Lung (tissue), 12 donors: ENCODE results near the gene GAB2. TPM values are rescaled to one million over a fixed set of nuclear protein-coding genes. Genes with fewer than 3 reads are reported as not detected.

Source experiments
- ATAC-seq: fragments of 200-7000 bp; cut with Tn5 transposase; one replicate; pipeline ENCODE4 v1.9.1; 2020; ENCODE audit warnings: moderate number of reproducible peaks; ENCODE audit not compliant: insufficient read depth, low FRiP score
- DNase-seq, 3 donors: peaks; one replicate each; pipeline ENCODE4 v3.0.0-alpha.2; 2013 to 2017
- H3K27ac ChIP-seq, 2 donors: one replicate each; pipeline ENCODE4 v1.5.1; 2013; ENCODE audit warnings: mild to moderate bottlenecking in 2 of 2, moderate library complexity in 2 of 2, control low read depth in 1 of 2, inconsistent platforms in 1 of 2, low read depth in 1 of 2, low read length in 1 of 2
- H3K27me3 ChIP-seq, 3 donors: one replicate each; pipeline ENCODE4 v1.5.1; 2013; ENCODE audit warnings: low read length in 2 of 3; ENCODE audit not compliant: control insufficient read depth in 3 of 3, insufficient read depth in 3 of 3
- H3K36me3 ChIP-seq, 4 donors: one replicate each; pipeline ENCODE4 v1.5.1; 2013; ENCODE audit warnings: low read length in 4 of 4, mild to moderate bottlenecking in 1 of 4, moderate library complexity in 1 of 4; ENCODE audit not compliant: control insufficient read depth in 4 of 4, insufficient read depth in 4 of 4
- H3K4me1 ChIP-seq, 5 donors: one replicate each; pipeline ENCODE4 v1.5.1; 2013; ENCODE audit warnings: low read length in 5 of 5, mild to moderate bottlenecking in 2 of 5, moderate library complexity in 1 of 5; ENCODE audit not compliant: control insufficient read depth in 5 of 5, insufficient read depth in 5 of 5
- H3K4me3 ChIP-seq: one replicate; pipeline ENCODE4 v1.5.1; 2013; ENCODE audit warnings: mild to moderate bottlenecking, control low read depth, moderate library complexity
- H3K9ac ChIP-seq, 2 donors: one replicate each; pipeline ENCODE4 v1.5.1; 2013; ENCODE audit warnings: low read length in 2 of 2, control low read depth in 1 of 2; ENCODE audit not compliant: insufficient read depth in 1 of 2
- H3K9me3 ChIP-seq, 4 donors: one replicate each; pipeline ENCODE4 v1.5.1; 2013; ENCODE audit warnings: low read length in 3 of 4, mild to moderate bottlenecking in 1 of 4, moderate library complexity in 1 of 4; ENCODE audit not compliant: control insufficient read depth in 4 of 4, insufficient read depth in 3 of 4
- WGBS, 2 donors: extraction: QIAGEN DNeasy Blood & Tissue Kit; methylation state at CpG; one replicate each; pipeline ENCODE4 v1.1.7; 2013; 5-methylcytosine and 5-hydroxymethylcytosine counted together
- polyA plus RNA-seq, 2 donors: library from polyadenylated mRNA; stranded (reverse); fragments of 200-250 nt; gene quantifications; one replicate each; pipeline ENCODE4 v1.2.1, GENCODE V29; 2013
- total RNA-seq, 2 donors: library from RNA; depleted of rRNA in 1 of 2; stranded (reverse); fragments of >200 nt in 1 of 2; gene quantifications; one replicate each; pipeline ENCODE4 v1.2.1, GENCODE V29; 2014 to 2021
- TF ChIP-seq, protein P1 (sequence below): IDR thresholded peaks from 2 replicates; pipeline ENCODE4 v1.5.1; 2012; ENCODE audit warnings: mild to moderate bottlenecking; ENCODE audit errors: control extremely low read depth, extremely low read depth
- donor health status: control.
- donor health status: control.
- donor health status: Bipolar disorder and iron deficiency.
- donor health status: healthy.
- donor health status: DM: yes; HTN: yes; CAD: no.

The GAB2 gene
- total and polyA plus RNA-seq, 4 donors, result 17.8 to 47.9 (median 23.1) TPM

DNA sequence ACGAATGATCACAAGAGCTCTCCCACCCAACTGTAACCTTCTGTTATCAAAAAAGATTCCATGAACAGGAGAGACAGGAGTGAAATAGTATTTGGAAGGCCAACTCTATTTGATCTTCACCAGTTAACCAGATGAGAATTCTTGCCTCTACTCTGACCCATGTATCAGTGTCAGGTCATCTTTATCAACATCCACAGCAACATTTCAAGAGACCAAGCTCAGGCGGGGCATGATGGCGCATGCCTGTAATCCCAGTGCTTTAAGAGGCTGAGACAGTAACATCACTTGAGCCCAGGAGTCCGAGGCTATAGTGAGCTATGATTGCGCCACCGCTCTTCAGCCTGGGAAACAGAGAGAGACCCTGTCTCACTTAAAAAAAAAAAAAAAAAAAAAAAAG, 62.3 kb downstream of the GAB2 start:
- ATAC-seq (no peak), DNase-seq (no peak)
- no peaks in the 10 kb centered on the region for H3K36me3 ChIP-seq
- H3K27me3 ChIP-seq, result no peaks in the 10 kb centered on the region
- H3K4me3 ChIP-seq, result no peak overlapping the region
- 80 to 90% methylated on average over 6 of the region's 6 CpGs for WGBS, 2 donors
- peaks cover 9 to 21% (median 11%) of the 10 kb centered on the region in 5 donors for H3K4me1 ChIP-seq
- TF ChIP-seq, protein P1, sequence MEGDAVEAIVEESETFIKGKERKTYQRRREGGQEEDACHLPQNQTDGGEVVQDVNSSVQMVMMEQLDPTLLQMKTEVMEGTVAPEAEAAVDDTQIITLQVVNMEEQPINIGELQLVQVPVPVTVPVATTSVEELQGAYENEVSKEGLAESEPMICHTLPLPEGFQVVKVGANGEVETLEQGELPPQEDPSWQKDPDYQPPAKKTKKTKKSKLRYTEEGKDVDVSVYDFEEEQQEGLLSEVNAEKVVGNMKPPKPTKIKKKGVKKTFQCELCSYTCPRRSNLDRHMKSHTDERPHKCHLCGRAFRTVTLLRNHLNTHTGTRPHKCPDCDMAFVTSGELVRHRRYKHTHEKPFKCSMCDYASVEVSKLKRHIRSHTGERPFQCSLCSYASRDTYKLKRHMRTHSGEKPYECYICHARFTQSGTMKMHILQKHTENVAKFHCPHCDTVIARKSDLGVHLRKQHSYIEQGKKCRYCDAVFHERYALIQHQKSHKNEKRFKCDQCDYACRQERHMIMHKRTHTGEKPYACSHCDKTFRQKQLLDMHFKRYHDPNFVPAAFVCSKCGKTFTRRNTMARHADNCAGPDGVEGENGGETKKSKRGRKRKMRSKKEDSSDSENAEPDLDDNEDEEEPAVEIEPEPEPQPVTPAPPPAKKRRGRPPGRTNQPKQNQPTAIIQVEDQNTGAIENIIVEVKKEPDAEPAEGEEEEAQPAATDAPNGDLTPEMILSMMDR, result no peak
- H3K9ac ChIP-seq, result no peak overlapping the region
- H3K27ac ChIP-seq, result no peak overlapping the region
- no peaks in the 10 kb centered on the region for H3K9me3 ChIP-seq

DNA sequence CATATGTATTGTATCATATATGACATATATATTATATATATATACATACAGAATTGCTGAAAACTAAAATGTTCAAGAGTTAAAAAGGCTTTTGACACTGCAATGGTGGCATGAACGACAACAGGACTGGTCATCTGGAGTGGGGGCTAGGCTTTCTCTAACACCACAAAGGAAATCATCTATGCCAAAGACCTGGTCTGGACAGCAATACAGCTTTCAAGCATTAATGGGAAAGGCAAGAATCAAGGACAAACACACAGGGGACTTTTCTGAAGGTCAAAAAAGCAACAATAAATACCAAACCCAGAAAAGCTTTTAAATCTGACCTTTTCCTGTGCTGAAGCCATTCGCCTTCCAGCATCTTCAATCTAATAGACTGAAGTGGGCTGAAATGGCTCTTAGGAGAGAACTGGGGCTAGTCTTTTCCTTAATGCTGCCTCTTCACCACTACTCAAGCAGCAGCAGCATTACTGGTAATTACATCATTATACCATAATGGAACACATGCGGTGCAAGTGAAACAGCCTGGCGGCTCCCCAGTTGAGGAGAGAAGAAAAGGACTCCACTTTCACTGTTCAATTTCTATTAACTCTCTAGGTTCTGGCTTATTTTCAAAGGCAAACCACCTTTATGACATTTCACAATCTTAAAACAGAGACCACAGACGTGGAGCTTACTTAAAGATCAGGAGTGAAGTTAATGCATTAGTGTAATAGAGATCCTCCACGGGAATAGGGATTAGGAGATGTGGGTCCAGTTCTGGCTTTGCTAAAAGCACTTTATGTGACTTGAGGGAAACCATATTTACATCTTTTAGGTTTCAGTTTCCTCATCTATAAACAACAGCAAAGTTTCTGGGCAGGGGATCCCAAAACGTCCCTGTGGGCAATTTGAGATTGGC, 63.0 kb downstream of the GAB2 start:
- Histone ChIP-seq H3K27ac (peak overlapping the region in 1 of 2 donors; percentile 57), H3K4me1 (peaks cover 9 to 24% (median 14%) of the 10 kb centered on the region in 5 donors)

DNA sequence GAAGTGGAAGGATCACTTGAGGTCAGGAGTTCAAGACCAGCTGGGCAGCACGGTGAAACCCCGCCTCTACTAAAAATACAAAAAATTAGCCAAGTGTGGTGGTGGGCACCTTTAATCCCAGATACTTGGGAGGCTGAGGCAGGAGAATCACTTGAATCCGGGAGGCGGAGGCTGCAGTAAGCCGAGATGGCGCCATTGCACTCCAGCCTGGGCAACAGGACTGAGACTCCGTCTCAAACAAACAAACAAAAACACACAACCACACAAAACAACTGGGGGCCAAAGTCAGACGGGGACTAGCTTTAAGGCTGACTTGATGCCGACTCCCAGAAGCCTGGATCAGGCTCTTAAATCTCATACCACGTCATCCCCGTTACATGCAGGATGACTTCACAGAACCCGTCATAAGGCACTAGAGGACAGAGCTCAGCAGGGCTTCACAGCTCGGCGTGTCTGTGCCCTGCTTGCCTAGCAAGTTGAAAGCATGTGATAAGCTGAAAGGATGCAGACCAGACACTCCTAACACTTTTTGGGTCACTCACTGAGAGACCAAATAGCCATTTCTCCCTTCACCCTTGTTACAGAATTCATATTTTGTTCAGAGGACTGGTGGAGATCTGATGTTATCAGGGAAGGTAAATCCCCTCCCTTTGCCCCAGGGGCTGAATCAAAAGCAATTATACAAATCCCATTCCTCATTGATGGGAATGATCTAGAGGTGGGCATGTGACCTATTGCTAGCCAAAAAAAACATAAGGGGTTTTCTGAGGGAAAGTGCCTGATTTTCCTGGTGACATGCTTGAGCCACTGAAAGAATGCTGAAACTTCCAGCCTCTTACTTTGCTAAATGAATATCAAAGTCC, 65.4 kb downstream of the GAB2 start:
- H3K4me3 ChIP-seq, result no peak overlapping the region
- no peaks in the 10 kb centered on the region for H3K27me3 ChIP-seq
- no peaks in the 10 kb centered on the region for H3K9me3 ChIP-seq
- H3K9ac ChIP-seq, result no peak overlapping the region
- no peak for ATAC-seq
- TF ChIP-seq, protein P1, result no peak
- H3K4me1 ChIP-seq, result peaks cover 9 to 36% (median 26%) of the 10 kb centered on the region in 5 donors
- H3K27ac ChIP-seq, result no peak overlapping the region
- 92% methylated on average over 14 of the region's 14 CpGs for WGBS, 2 donors
- no peaks in the 10 kb centered on the region for H3K36me3 ChIP-seq
- no peak for DNase-seq

More for the DNA sequence above, 63.0 kb downstream of the GAB2 start:
- Histone ChIP-seq H3K27me3 (no peaks in the 10 kb centered on the region), H3K36me3 (no peaks in the 10 kb centered on the region), H3K4me3 (no peak overlapping the region), H3K9ac (no peak overlapping the region), H3K9me3 (no peaks in the 10 kb centered on the region)
- TF ChIP-seq, protein P1, result no peak
- ATAC-seq, result peak; percentile 67
- WGBS, 2 donors, result 56 to 66% methylated on average over 7 of the region's 7 CpGs
- DNase-seq, result no peak
